ENCODE data around the gene PPP6R1. TPM values are rescaled to one million over a fixed set of nuclear protein-coding genes. Genes with fewer than 3 reads are reported as not detected.
A peak's percentile ranks its signal among the peaks of the same experiment; 100 is the strongest.

Gene PPP6R1
- total RNA-seq, 4 donors from 2014 or later = 29.4 to 47.9 (median 37.5) TPM

DNA sequence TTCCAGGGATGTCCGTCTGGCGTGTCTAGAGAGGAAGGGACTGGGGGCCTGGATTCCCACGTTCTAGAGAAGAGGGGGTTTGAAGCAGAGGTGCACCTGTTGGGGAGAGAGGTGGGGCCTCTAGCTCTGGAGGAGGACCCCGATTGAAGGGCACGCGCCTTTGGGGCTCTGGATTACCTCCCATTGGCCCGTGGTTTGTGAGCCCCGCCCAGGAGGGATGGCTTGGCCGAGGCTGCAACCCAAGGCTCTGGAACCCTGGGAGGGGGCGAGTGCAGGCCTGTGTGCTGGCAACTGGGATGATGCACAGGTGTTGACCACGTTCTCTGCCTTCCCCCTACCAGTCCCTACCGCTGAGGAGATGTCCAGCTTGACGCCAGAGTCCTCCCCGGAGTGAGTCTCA, 46.2 kb upstream of the PPP6R1 start:
- H3K4me3 ChIP-seq (ENCODE audit: low read depth, poor library complexity, severe bottlenecking) = no peak overlapping the region
- WGBS, 2 donors = 60 to 75% methylated on average over 14 of the region's 14 CpGs
- no peak for DNase-seq (ENCODE audit: low spot score in 2 of 2)
- intact Hi-C loops (cut with DNase I; ENCODE audit: low total_unique reads) = no loop called here
- TF ChIP-seq POLR2A (IDR thresholded peaks at IDR 0.05) = no peak

DNA sequence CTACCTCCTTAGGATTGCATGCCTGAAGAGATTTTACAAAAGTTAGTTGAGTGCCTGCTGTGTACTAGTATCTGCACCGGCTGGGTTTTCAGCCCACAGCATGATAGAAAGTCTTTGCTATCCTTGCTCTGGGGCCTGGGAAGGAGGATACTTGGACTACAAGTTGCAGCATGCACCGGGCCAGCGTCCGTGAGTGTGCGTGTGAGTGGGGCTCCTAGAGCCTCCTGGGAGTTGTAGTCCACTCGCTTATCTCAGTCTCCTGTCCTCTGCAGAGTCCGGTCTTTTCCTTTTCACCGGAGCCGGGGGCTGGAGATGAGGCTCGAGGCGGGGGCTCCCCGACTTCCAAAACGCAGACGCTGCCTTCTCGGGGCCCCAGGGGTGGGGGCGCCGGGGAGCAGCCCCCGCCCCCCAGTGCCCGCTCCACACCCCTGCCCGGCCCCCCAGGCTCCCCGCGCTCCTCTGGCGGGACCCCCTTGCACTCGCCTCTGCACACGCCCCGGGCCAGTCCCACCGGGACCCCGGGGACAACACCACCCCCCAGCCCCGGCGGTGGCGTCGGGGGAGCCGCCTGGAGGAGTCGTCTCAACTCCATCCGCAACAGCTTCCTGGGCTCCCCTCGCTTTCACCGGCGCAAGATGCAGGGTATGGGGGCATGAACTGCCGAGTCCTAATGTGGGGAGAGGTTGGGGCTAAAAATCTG, 45.6 kb upstream of the PPP6R1 start:
- intact Hi-C loops (cut with DNase I; ENCODE audit: low total_unique reads) = no loop called here
- WGBS, 2 donors = 88 to 92% methylated on average over 34 to 36 of the region's 39 CpGs
- H3K4me3 ChIP-seq (ENCODE audit: low read depth, poor library complexity, severe bottlenecking) = no peak overlapping the region
- no peak for DNase-seq (ENCODE audit: low spot score in 2 of 2)
- TF ChIP-seq POLR2A (IDR thresholded peaks at IDR 0.05) = no peak
- TF ChIP-seq, protein P1, sequence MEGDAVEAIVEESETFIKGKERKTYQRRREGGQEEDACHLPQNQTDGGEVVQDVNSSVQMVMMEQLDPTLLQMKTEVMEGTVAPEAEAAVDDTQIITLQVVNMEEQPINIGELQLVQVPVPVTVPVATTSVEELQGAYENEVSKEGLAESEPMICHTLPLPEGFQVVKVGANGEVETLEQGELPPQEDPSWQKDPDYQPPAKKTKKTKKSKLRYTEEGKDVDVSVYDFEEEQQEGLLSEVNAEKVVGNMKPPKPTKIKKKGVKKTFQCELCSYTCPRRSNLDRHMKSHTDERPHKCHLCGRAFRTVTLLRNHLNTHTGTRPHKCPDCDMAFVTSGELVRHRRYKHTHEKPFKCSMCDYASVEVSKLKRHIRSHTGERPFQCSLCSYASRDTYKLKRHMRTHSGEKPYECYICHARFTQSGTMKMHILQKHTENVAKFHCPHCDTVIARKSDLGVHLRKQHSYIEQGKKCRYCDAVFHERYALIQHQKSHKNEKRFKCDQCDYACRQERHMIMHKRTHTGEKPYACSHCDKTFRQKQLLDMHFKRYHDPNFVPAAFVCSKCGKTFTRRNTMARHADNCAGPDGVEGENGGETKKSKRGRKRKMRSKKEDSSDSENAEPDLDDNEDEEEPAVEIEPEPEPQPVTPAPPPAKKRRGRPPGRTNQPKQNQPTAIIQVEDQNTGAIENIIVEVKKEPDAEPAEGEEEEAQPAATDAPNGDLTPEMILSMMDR (IDR thresholded peaks at IDR 0.05) = no peak

DNA sequence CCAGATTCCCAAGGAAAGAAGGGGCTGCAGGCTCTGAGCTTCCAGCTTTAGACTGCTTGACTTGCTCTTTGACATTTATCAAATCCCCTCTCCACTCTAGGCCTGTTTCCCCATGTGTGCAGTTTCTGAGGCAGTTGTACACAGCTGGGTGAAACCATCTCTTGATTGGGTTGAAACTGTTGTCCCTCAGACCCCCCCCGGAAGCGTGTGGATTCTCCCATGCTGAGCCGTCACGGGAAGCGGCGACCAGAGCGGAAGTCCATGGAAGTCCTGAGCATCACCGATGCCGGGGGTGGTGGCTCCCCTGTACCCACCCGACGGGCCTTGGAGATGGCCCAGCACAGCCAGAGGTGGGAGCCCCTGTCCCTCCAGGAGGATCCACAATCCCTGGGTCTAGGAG, 44.7 kb upstream of the PPP6R1 start:
- TF ChIP-seq POLR2A (IDR thresholded peaks at IDR 0.05) = no peak
- TF ChIP-seq, protein P1 (IDR thresholded peaks at IDR 0.05) = no peak
- WGBS, 2 donors = 92 to 94% methylated on average over 11 of the region's 11 CpGs
- no peak for DNase-seq (ENCODE audit: low spot score in 2 of 2)
- intact Hi-C loops (cut with DNase I; ENCODE audit: low total_unique reads) = no loop called here
- no peak overlapping the region for H3K4me3 ChIP-seq (ENCODE audit: low read depth, poor library complexity, severe bottlenecking)

DNA sequence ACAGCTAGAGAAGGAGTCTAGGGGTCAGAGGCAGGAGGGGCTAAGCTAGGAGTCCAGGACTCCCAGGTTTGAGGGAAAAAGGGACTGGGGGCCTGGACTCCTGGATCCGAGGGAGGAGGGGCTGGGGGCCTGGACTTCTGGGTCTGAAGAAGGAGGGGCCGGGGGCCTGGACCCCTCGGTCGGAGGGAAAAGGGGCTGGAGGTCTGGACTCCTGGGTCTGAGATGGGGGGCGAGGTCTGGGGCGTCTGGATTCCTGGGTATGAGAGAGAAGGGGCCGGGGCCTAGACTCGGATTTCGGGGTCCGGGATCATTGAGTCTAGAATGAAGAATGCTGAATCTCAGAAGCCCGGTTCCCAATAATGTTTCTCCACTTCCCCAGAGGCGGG, 43.5 kb upstream of the PPP6R1 start:
- WGBS, 2 donors = 78 to 81% methylated on average over 12 of the region's 12 CpGs
- no peak for DNase-seq (ENCODE audit: low spot score in 2 of 2)
- intact Hi-C loops (cut with DNase I; ENCODE audit: low total_unique reads) = no loop called here
- H3K4me3 ChIP-seq (ENCODE audit: low read depth, poor library complexity, severe bottlenecking) = no peak overlapping the region
- TF ChIP-seq, protein P1 (IDR thresholded peaks at IDR 0.05) = no peak
- TF ChIP-seq POLR2A (IDR thresholded peaks at IDR 0.05) = no peak

DNA sequence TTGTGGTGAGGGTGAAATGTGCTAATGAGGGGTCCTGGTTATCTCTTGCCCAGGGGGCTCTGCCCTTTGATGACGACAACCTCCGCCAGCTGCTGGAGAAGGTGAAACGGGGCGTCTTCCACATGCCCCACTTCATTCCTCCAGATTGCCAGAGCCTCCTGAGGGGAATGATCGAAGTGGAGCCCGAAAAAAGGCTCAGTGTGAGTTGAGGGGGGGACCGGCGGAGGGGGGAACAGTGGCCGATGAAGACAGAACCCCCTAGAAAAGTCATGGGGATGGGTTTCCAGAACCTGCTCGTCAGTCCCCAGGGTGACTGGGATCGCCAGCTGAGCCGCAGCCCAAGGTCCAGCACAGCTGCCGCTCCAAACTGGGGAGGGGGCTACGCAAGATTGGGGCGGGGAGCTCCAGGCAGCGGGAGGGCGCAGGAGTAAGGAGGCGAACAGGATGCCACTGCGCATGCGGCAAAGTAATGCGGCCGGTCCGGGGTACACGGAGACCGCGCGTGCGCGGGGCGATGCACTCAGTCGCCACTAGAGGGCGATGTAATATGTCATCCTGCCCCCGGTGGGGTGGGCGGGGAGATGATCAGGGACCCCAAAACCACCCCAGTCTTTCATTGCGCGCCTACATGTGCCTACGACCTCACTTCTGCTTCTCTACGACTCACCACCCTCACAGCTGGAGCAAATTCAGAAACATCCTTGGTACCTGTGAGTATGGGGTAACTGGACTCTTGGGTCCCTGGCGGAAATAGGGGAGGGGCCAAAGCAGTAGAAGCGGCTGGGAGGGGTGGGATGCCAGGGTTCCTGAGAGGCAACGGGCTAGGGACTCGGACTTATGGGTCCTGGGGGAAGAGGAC, 42.9 kb upstream of the PPP6R1 start:
- no peak overlapping the region for H3K4me3 ChIP-seq (ENCODE audit: low read depth, poor library complexity, severe bottlenecking)
- no peak for TF ChIP-seq POLR2A (IDR thresholded peaks at IDR 0.05)
- TF ChIP-seq, protein P1 (IDR thresholded peaks at IDR 0.05) = no peak
- peak; percentile 75 to 97 for DNase-seq (ENCODE audit: low spot score in 2 of 2)
- intact Hi-C loops (cut with DNase I; ENCODE audit: low total_unique reads) = no loop called here
- 16% methylated on average over 29 to 42 of the region's 42 CpGs for WGBS, 2 donors

DNA sequence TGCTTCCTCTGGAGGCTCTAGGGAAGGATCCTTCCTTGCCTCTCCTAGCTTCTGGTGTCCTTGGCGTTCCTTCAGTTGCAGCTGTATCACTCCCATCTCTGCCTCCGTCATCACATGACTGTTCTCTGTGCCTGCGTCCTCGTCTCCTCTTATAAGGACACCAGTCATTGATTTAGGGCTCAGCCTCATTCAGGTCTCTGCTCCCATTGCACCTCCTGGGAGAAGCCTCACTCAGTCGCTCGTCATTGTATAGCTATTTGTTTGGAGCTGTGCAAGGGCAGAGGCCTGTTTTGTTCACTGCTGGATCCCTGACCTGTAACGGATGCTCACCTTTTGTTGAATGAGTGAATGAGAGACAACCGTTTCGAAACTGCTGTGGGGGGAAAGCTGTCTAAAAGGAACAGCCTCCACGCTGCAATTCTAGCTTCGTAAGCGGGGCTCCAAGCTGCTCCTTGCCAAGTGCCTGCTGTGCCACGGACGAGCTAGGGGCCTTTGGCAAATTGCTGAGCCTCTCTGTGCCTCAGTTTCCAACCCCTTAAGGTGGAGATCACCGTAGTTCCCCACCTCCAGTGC, 42.2 kb upstream of the PPP6R1 start:
- no peak for TF ChIP-seq POLR2A (IDR thresholded peaks at IDR 0.05)
- TF ChIP-seq, protein P1 (IDR thresholded peaks at IDR 0.05) = no peak
- no peak overlapping the region for H3K4me3 ChIP-seq (ENCODE audit: low read depth, poor library complexity, severe bottlenecking)
- 70 to 71% methylated on average over 15 of the region's 15 CpGs for WGBS, 2 donors
- intact Hi-C loops (cut with DNase I; ENCODE audit: low total_unique reads) = no loop called here
- no peak for DNase-seq (ENCODE audit: low spot score in 2 of 2)

Measured in lower leg skin (tissue), 4 donors.